ENCODE results near the gene MTCL1. TPM values are rescaled to one million over a fixed set of nuclear protein-coding genes. Genes with fewer than 3 reads are reported as not detected.

Gene MTCL1
- total and polyA plus RNA-seq, 2 of the 8 experiments (the other 6 are each of a cell fraction or from before 2014, with no cell fraction given) = 16.6 to 60.8 TPM

GRCh38 chr18:8726281-8726680, 20.9 kb downstream of the MTCL1 start (continued):
- TF ChIP-seq CHD7 (IDR thresholded peaks at IDR 0.05; ENCODE audit: insufficient replicate concordance, low read length) = no peak
